GM19025 (cell line): ENCODE data around the gene DNAJC24.

Experiments used
- ATAC-seq: cut with Tn5 transposase; IDR thresholded peaks from one replicate; pipeline ENCODE4 v1.9.1; 2021; ENCODE audit warnings: mild to moderate bottlenecking, low read depth, moderate library complexity; ENCODE audit not compliant: unreplicated experiment

DNAJC24 gene

GRCh38 chr11:31412946-31413345 lies 43.3 kb downstream of the DNAJC24 start:
- no peak for ATAC-seq

- no peak for ATAC-seq
Measured at GRCh38 chr11:31414338-31414737, 44.7 kb downstream of the DNAJC24 start.

GRCh38 chr11:31415435-31415834 lies 45.8 kb downstream of the DNAJC24 start:
- no peak for ATAC-seq

- ATAC-seq = no peak
Measured at GRCh38 chr11:31417357-31417756, 47.7 kb downstream of the DNAJC24 start.

- ATAC-seq = no peak
Measured at GRCh38 chr11:31417816-31418215, 48.2 kb downstream of the DNAJC24 start.

- no peak for ATAC-seq
Measured at GRCh38 chr11:31419138-31419537, 49.5 kb downstream of the DNAJC24 start.

GRCh38 chr11:31419669-31420068 lies 50.0 kb downstream of the DNAJC24 start:
- no peak for ATAC-seq

- no peak for ATAC-seq
Measured at GRCh38 chr11:31421820-31422219, 52.2 kb downstream of the DNAJC24 start.

- no peak for ATAC-seq
Measured at GRCh38 chr11:31422703-31423102, 53.0 kb downstream of the DNAJC24 start.

GRCh38 chr11:31424652-31425051 lies 55.0 kb downstream of the DNAJC24 start:
- ATAC-seq = no peak

GRCh38 chr11:31433851-31434250 lies 64.2 kb downstream of the DNAJC24 start:
- no peak for ATAC-seq

- no peak for ATAC-seq
Measured at GRCh38 chr11:31437742-31438435, 68.2 kb downstream of the DNAJC24 start.

GRCh38 chr11:31441296-31441695 lies 71.6 kb downstream of the DNAJC24 start:
- ATAC-seq = no peak

- ATAC-seq = no peak
Measured at GRCh38 chr11:31442086-31442485, 72.4 kb downstream of the DNAJC24 start.

GRCh38 chr11:31443802-31444201 lies 74.1 kb downstream of the DNAJC24 start:
- ATAC-seq = no peak

- no peak for ATAC-seq
Measured at GRCh38 chr11:31445621-31446020, 76.0 kb downstream of the DNAJC24 start.

GRCh38 chr11:31449040-31449439 lies 79.4 kb downstream of the DNAJC24 start:
- ATAC-seq = no peak

- no peak for ATAC-seq
Measured at GRCh38 chr11:31450841-31451240, 81.2 kb downstream of the DNAJC24 start.

- ATAC-seq = no peak
Measured at GRCh38 chr11:31455177-31455576, 85.5 kb downstream of the DNAJC24 start.

GRCh38 chr11:31464436-31464835 lies 94.8 kb downstream of the DNAJC24 start:
- ATAC-seq = no peak

GRCh38 chr11:31474083-31474482 lies 104.4 kb downstream of the DNAJC24 start:
- no peak for ATAC-seq

- no peak for ATAC-seq
Measured at GRCh38 chr11:31477528-31478222, 108.0 kb downstream of the DNAJC24 start.
